Measurements from ENCODE around the gene AFF1.
A peak's percentile ranks its signal among the peaks of the same experiment; 100 is the strongest.
"Not testable (repeated sequence)": the region's sequence is repeated elsewhere in the genome, so short reads cannot be mapped to it uniquely, and the experiment has no call there.

AFF1 gene

DNA sequence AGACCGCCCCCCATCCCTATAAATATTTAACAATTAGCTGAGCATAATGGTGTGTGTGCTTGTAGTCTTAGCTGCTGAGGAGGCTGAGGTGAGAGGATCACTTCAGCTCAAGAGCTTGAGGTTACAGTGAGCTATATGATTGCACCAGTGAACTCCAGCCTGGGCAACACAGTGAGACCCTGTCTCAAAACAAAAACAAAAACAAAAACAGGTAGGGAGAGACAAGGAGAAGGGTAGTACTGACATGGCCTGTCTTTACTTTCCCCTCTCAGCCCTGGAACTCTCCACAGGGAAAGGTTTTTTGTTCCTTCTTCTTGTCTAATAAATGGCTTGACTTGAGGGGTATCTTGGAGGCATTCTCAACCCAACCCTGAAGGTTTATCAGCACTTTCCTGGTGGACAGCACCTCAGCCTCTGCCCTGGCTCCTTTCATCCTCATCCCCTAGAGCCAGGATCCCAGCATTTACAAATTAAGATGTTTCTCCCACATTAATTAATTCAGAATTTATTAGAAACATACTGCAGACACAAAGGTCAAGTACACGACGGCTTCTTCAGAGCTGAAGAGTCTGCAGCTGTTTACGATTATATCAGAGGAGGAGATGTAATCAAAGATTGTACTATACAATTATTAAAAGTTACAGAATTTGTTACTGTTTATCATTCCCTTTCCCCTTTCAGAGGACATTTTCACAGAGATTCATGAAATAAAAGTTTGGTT is 131.8 kb downstream of the AFF1 start:
- DNase-seq: no peak

DNA sequence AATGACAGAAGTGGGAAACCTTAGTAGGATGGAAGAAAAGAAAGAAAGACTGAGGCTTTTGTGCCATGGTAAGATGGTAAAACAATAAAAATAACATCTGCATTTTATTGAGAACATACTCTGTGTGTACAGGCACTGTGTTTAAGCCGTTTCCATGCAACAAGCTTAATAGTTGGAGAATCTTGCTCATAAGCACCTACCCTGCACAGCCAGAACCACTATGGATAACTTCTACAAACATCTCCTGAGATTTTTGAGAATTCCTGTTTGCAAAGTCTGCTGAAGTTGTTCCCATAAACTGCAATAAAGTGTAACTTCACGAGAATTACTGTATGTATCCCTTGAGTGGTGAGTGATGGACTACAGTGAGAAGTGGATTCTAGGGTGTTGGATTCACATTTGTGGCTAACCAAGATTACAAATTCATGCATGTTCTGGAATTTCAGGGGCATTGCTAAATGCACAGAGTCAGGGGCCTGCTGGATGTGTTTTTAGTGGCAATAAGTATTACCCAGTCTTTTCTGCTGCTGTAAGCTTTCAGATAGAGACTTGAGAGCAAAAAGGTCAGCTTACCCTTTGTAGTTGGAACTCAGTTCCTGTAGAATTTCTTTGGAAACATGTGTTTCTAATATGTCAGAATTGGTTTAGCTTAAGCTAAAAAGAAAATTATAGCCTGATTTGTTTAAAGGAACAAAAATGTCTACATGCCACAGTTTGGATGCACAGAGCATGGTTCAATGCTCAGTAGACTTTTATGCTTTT is 132.5 kb downstream of the AFF1 start:
- peak; percentile 31 for DNase-seq

GRCh38 chr4:87068583-87069021 is 133.8 kb downstream of the AFF1 start:
- peak; percentile 35 for DNase-seq

GRCh38 chr4:87069037-87069742 is 134.4 kb downstream of the AFF1 start:
- no peak for DNase-seq

GRCh38 chr4:87071401-87071800 is 136.6 kb downstream of the AFF1 start:
- no peak for DNase-seq

GRCh38 chr4:87072545-87072944 is 137.7 kb downstream of the AFF1 start:
- not testable (repeated sequence) for DNase-seq

DNA sequence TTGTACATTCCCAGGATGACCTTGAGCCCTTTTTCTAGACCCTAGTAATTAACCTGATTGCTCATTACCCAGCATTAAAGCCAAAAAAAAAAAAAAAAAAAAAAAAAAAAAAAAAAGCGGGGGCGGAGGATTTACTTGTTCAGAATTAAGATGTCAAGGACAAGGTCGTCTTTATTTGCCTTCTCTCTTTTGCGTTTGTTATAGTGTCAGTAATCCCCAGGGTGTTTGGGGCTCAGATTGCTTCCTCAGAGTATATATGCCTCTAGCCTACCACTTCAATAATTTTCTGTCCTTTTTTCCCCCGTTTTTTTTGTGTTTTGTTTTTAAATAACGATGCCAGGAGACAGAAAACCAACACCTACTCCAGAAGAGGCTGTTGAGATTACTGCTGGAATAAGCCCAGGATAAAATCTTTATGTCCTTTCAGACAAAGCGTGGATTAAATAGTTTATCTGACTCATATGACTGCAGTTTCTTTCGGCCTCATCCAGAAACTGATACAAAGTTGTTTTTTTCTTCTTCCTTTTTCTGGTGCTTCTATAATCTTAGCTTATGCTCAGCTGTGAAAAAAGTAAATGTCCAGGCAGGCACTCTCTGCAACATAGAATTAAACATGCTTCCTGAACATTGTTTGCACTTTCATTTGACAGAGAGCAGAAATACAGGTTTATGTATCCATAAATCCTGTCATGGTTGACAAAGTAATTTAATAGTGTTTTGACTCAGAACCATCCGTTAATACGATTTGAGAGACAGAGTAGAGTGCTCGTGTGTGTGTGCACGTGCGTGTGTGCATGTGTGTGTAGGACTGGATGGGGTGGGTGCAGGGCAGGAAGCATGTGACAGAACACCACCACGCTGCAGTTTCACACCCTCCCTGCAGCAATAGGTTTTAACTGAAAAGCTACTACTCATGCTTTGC is 138.6 kb downstream of the AFF1 start:
- no peak for DNase-seq

GRCh38 chr4:87074121-87074488 is 139.3 kb downstream of the AFF1 start:
- no peak for DNase-seq

GRCh38 chr4:87075876-87076275 is 141.1 kb downstream of the AFF1 start:
- no peak for DNase-seq

GRCh38 chr4:87076690-87077358 is 142.0 kb downstream of the AFF1 start:
- DNase-seq: no peak

DNA sequence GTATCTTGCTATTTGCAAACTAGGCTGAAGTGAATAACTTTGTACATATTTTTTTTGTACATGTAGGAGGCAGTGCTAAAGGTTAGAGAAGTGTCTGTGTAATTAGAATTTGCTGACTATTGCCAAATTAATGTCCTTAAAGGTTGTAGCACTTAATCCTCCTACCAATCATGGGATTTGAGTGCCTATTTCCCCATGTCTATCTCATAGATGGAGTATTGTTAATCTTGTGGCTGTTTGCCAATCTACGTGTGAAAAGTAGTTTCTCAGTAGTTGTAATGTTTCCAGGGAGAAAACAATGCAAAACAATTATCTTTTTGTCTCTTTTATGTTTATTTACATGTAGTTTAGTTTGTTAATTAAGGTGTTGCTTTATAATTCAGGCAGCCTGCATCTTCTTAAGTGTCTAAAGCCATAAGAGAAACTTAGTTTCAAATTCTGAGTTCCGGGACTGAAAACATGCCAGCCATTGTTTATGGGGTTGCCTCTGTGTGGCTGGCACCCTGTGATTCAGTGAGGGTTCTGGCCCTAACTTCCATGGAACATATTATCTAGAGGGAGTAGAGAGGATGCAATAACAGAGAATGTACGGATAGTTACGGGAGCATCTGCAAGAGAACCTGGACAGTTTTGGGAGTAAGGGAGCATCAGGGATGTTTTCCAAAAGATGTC is 143.2 kb downstream of the AFF1 start:
- DNase-seq: no peak

DNA sequence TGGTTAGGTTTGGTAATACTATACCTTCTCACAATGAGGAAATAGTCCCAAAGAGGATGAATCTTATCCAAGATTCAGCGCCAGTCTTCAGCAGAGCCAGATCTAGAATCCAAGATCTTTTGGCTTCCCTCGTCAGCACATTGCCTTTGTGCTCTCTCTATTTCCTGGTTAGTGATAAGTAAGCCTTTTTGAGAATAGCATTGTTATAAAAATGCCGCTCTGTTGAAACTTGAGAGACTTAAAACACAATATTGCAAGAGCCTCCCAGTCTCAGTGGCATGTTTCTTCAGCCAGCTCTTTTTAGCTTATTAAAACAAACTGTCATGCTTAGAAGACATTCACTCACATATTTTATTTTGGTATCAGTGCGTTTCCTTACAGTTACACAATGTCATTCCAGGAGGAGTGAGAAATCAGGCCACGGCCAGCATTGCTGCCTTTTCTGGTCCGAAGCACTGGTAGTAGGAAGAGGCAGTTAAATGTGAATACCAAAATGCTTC is 144.2 kb downstream of the AFF1 start:
- DNase-seq: peak; percentile 65

GRCh38 chr4:87079967-87080366 is 145.2 kb downstream of the AFF1 start:
- no peak for DNase-seq

DNA sequence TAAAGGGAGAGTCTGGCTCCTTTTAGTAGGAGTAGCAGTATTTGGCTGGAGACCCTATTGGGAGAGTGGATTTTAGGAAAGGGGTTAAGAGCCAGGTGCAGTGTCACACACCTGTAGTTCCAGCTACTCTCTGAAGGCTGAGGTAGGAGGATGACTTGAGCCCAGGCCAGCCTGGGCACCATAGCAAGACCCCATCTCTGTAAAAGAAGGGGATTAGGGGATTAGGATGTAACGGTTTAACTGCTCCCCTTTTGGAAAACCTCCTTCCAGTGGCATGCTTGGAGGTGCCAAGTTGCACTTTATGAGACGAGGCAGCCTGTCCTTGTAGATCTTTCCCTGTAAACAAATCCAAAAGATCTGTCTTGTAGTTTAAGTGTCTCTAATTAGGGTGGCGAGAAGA is 145.7 kb downstream of the AFF1 start:
- DNase-seq: no peak

GRCh38 chr4:87081826-87082225 is 147.0 kb downstream of the AFF1 start:
- DNase-seq: no peak

DNA sequence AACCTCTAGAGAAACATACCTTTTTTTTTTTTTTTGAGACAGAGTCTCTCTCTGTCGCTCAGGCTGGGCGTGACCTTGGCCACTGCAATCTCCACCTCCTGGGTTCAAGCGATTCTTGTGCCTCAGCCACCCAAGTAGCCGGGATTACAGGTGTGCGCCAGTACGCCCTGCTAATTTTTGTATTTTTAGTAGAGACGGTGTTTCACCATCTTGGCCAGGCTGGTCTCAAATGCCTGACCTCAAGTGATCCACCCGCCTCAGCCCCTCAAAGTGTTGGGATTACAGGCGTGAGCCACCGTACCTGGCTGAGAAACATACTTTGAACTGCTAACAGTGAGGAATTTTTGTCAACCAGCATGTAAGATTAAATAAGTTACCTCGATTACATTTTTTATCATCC is 150.9 kb downstream of the AFF1 start:
- not testable (repeated sequence) for DNase-seq

GRCh38 chr4:87086143-87086805 is 151.5 kb downstream of the AFF1 start:
- DNase-seq: no peak

- no peak for DNase-seq
Measured at GRCh38 chr4:87087015-87087414, 152.2 kb downstream of the AFF1 start.

DNA sequence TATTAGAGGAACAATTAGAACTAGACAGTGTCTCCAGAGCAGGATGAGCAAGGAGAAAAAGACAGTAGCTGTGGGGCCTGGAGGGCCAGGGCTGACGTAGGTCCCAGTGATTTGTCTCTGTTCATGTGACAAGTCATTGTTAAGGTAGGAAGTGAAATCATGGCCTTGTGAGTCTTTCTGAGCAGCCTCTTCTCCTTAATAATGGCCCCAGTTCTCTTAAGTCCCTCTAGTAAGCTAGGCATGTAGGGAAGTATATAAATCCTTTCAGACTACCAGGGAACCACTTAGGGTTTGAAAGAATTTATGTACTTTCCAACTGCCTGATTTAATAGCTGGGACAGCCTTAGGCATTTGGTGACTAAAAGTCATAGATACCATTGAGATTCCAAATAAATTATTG is 152.6 kb downstream of the AFF1 start:
- no peak for DNase-seq

DNA sequence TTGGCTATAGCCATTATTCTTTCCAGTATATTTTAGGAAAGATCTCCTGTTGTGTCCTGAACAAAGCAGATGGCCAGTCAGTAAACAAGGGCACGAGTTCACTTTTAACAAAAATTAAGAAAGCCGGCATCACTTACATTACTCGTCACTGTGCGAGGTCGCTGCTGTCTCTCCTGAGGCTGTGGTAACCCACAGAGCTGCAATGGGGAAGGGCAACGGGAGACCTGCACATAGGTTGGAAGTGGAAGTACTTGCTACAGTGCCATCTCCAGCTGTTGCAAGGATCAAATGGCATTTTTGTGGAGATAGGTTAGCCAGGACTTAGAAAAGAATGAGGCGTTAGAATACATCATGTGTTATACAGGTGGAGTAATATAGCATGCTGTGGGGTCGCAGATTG is 153.4 kb downstream of the AFF1 start:
- DNase-seq: no peak

GRCh38 chr4:87089368-87089767 is 154.6 kb downstream of the AFF1 start:
- no peak for DNase-seq

Measured in fibroblast of skin of scalp (primary cell).